ENCODE results near the gene ACO2. TPM values are rescaled to one million over a fixed set of nuclear protein-coding genes. Genes with fewer than 3 reads are reported as not detected.
A peak's percentile ranks its signal among the peaks of the same experiment; 100 is the strongest.

ACO2 gene
- total RNA-seq, 1 experiment from 2014 or later: 105 TPM

DNA sequence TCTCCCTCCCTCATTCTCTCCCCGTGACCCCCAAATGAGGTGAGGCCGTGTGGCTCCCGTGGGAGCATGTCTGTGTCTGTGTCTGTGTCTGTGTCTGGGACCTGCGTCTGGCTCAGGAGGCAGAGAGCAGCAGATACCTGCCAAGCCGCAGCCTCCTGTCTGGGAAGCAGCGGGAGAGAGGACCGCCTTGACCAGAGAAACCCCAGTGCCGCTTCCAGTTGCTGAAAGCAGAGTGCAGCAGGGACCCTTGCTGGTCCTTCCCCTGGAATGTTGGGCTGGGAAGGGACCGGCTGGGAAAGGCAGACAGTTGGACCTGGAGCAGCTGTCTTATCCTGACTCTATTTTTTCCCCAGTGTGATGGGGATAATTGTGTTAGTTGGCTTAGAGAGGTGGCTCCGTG lies 92.4 kb downstream of the ACO2 start:
- no TSS peak for BruUV-seq (replicated peaks)
- no peaks in the 10 kb centered on the region for H3K36me3 Mint-ChIP-seq (ENCODE audit: insufficient read depth, unreplicated experiment)
- DNase-seq (ENCODE audit: unreplicated experiment): no peak
- intact Hi-C loops (cut with micrococcal nuclease): no loop called here
- no peak overlapping the region for H3K27ac Mint-ChIP-seq (ENCODE audit: low read depth, unreplicated experiment)
- no peak for TF ChIP-seq CTCF (IDR thresholded peaks at IDR 0.05; ENCODE audit: unreplicated experiment)
- H3K4me3 Mint-ChIP-seq (ENCODE audit: unreplicated experiment): no peak overlapping the region
- peaks cover 8% of the 10 kb centered on the region for H3K4me1 Mint-ChIP-seq (ENCODE audit: insufficient read depth, unreplicated experiment)
- POLR2A ChIA-PET: no interaction called here
- CTCF ChIA-PET: no interaction called here
- H3K9me3 Mint-ChIP-seq (ENCODE audit: unreplicated experiment): no peaks in the 10 kb centered on the region
- H3K27me3 Mint-ChIP-seq (ENCODE audit: insufficient read depth, unreplicated experiment): no peaks in the 10 kb centered on the region

GRCh38 chr22:41561788-41562187 lies 92.9 kb downstream of the ACO2 start:
- BruUV-seq (replicated peaks): no TSS peak
- Mint-ChIP-seq H3K27ac (ENCODE audit: low read depth, unreplicated experiment) (no peak overlapping the region), H3K4me1 (ENCODE audit: insufficient read depth, unreplicated experiment) (peaks cover 8% of the 10 kb centered on the region), H3K9me3 (ENCODE audit: unreplicated experiment) (no peaks in the 10 kb centered on the region), H3K36me3 (ENCODE audit: insufficient read depth, unreplicated experiment) (no peaks in the 10 kb centered on the region), H3K4me3 (ENCODE audit: unreplicated experiment) (no peak overlapping the region), H3K27me3 (ENCODE audit: insufficient read depth, unreplicated experiment) (no peaks in the 10 kb centered on the region)
- no peak for DNase-seq (ENCODE audit: unreplicated experiment)
- intact Hi-C loops (cut with micrococcal nuclease): no loop called here
- CTCF ChIA-PET: interaction anchor here (0.5 kb wide), 1 partner anchor 8 kb away, joined by 3 read pairs; no protein-coding TSS in a partner anchor
- POLR2A ChIA-PET: interaction anchor here (0.6 kb wide), 1 partner anchor 126 kb away, joined by 3 read pairs; no protein-coding TSS in a partner anchor
- TF ChIP-seq CTCF (IDR thresholded peaks at IDR 0.05; ENCODE audit: unreplicated experiment): no peak

DNA sequence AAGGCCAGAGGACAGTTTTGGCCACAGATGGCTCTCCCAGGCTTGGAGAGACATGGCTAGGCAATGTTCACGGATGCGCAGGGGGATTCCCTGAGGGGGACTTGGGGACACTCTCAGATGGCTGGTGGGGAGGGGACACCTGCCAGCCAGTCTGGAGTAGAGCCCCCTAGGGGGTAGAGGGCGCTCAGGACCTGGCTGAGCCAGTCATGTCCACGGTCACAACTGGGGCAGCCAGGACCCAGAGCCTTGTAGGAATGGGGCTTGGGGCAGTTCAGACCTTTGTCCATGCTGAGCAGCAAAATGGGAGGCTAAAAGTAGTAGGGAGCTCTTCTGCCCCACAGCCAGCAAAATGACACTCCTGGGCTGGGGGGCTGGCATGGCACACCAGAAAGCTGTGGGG lies 93.5 kb downstream of the ACO2 start:
- Mint-ChIP-seq H3K4me3 (ENCODE audit: unreplicated experiment) (no peak overlapping the region), H3K36me3 (ENCODE audit: insufficient read depth, unreplicated experiment) (no peaks in the 10 kb centered on the region), H3K27me3 (ENCODE audit: insufficient read depth, unreplicated experiment) (no peaks in the 10 kb centered on the region), H3K27ac (ENCODE audit: low read depth, unreplicated experiment) (no peak overlapping the region), H3K4me1 (ENCODE audit: insufficient read depth, unreplicated experiment) (peaks cover 8% of the 10 kb centered on the region), H3K9me3 (ENCODE audit: unreplicated experiment) (no peaks in the 10 kb centered on the region)
- CTCF ChIA-PET: interaction anchor here (0.5 kb wide), 1 partner anchor 8 kb away, joined by 3 read pairs; no protein-coding TSS in a partner anchor
- BruUV-seq (replicated peaks): no TSS peak
- intact Hi-C loops (cut with micrococcal nuclease): no loop called here
- DNase-seq (ENCODE audit: unreplicated experiment): no peak
- POLR2A ChIA-PET: interaction anchor here (0.5 kb wide), 1 partner anchor 126 kb away, joined by 3 read pairs; the partner anchor contains the start of gene SNU13
- no peak for TF ChIP-seq CTCF (IDR thresholded peaks at IDR 0.05; ENCODE audit: unreplicated experiment)

- no peak overlapping the region for H3K4me3 Mint-ChIP-seq (ENCODE audit: unreplicated experiment)
- peaks cover 8% of the 10 kb centered on the region for H3K4me1 Mint-ChIP-seq (ENCODE audit: insufficient read depth, unreplicated experiment)
- no TSS peak for BruUV-seq (replicated peaks)
Observed at GRCh38 chr22:41563051-41563711, 94.3 kb downstream of the ACO2 start.

More at GRCh38 chr22:41563051-41563711, 94.3 kb downstream of the ACO2 start:
- DNase-seq (ENCODE audit: unreplicated experiment): peak; percentile 56
- intact Hi-C loops (cut with micrococcal nuclease): no loop called here
- Mint-ChIP-seq H3K27me3 (ENCODE audit: insufficient read depth, unreplicated experiment) (no peaks in the 10 kb centered on the region), H3K27ac (ENCODE audit: low read depth, unreplicated experiment) (no peak overlapping the region), H3K36me3 (ENCODE audit: insufficient read depth, unreplicated experiment) (no peaks in the 10 kb centered on the region), H3K9me3 (ENCODE audit: unreplicated experiment) (no peaks in the 10 kb centered on the region)
- TF ChIP-seq CTCF (IDR thresholded peaks at IDR 0.05; ENCODE audit: unreplicated experiment): no peak
- POLR2A ChIA-PET: interaction anchor here (0.5 to 2.8 kb wide), 3 partner anchors 9 to 125 kb away, joined by 3 to 23 read pairs (median 3); partner anchors contain the start of genes PMM1 and SNU13
- CTCF ChIA-PET: no interaction called here

All from MCF 10A (cell line).